ENCODE measurements around the gene FHL1. TPM values are rescaled to one million over a fixed set of nuclear protein-coding genes. Genes with fewer than 3 reads are reported as not detected.
"Not testable (repeated sequence)": the region's sequence is repeated elsewhere in the genome, so short reads cannot be mapped to it uniquely, and the experiment has no call there.

Gene FHL1
- 51.8 and 68.7 TPM in 2 replicates for total RNA-seq

- Histone ChIP-seq H3K4me2 (ENCODE audit: insufficient read depth, low read length) (peak within 1 kb of the TSS; percentile 68), H2AFZ (ENCODE audit: low read length) (peak within 1 kb of the TSS; percentile 27), H3K4me1 (ENCODE audit: insufficient read depth, low read length) (peaks cover 3% of the 10 kb centered on the region), H3K79me2 (ENCODE audit: insufficient read depth, low read length) (no peaks in the 10 kb centered on the region), H3K27me3 (ENCODE audit: insufficient read depth, low read length) (peaks cover 3% of the 10 kb centered on the region), H3K27ac (ENCODE audit: low read depth, low read length) (no peak within 1 kb of the TSS), H3K4me3 (ENCODE audit: insufficient read depth, low read length) (peak within 1 kb of the TSS; percentile 72), H3K36me3 (ENCODE audit: insufficient read depth, low read length) (no peaks in the 10 kb centered on the region), H4K20me1 (ENCODE audit: insufficient read depth, low read length) (no peaks in the 10 kb centered on the region), H3K9me3 (ENCODE audit: low read depth, low read length) (no peaks in the 10 kb centered on the region)
- peak; percentile 91 for DNase-seq (ENCODE audit: insufficient read length, low spot score, missing footprints)
- TF ChIP-seq CTCF (IDR thresholded peaks at IDR 0.05; ENCODE audit: extremely low read depth, low read depth, low read length), result no peak
Observed at GRCh38 chrX:136147315-136147901, at the start of gene FHL1. FHL1 (plus strand) TSS chrX:136147533.

- DNase-seq (ENCODE audit: insufficient read length, low spot score, missing footprints), result no peak
- no peak overlapping the region for H3K4me2 ChIP-seq (ENCODE audit: insufficient read depth, low read length)
- no peak for TF ChIP-seq CTCF (IDR thresholded peaks at IDR 0.05; ENCODE audit: extremely low read depth, low read depth, low read length)
- no peaks in the 10 kb centered on the region for H3K4me1 ChIP-seq (ENCODE audit: insufficient read depth, low read length)
- no peak overlapping the region for H2AFZ ChIP-seq (ENCODE audit: low read length)
- no peaks in the 10 kb centered on the region for H3K36me3 ChIP-seq (ENCODE audit: insufficient read depth, low read length)
- H3K79me2 ChIP-seq (ENCODE audit: insufficient read depth, low read length), result no peaks in the 10 kb centered on the region
- no peaks in the 10 kb centered on the region for H3K9me3 ChIP-seq (ENCODE audit: low read depth, low read length)
- no peaks in the 10 kb centered on the region for H3K27me3 ChIP-seq (ENCODE audit: insufficient read depth, low read length)
- no peak overlapping the region for H3K4me3 ChIP-seq (ENCODE audit: insufficient read depth, low read length)
- H3K27ac ChIP-seq (ENCODE audit: low read depth, low read length), result no peak overlapping the region
- H4K20me1 ChIP-seq (ENCODE audit: insufficient read depth, low read length), result no peaks in the 10 kb centered on the region
Observed at GRCh38 chrX:136097871-136098805, 49.2 kb upstream of the FHL1 start.

GRCh38 chrX:136104936-136105335 lies 42.4 kb upstream of the FHL1 start:
- Histone ChIP-seq H3K4me3 (ENCODE audit: insufficient read depth, low read length) (no peak overlapping the region), H3K4me1 (ENCODE audit: insufficient read depth, low read length) (no peaks in the 10 kb centered on the region), H3K4me2 (ENCODE audit: insufficient read depth, low read length) (no peak overlapping the region), H3K27me3 (ENCODE audit: insufficient read depth, low read length) (no peaks in the 10 kb centered on the region), H4K20me1 (ENCODE audit: insufficient read depth, low read length) (no peaks in the 10 kb centered on the region), H3K36me3 (ENCODE audit: insufficient read depth, low read length) (no peaks in the 10 kb centered on the region), H3K9me3 (ENCODE audit: low read depth, low read length) (no peaks in the 10 kb centered on the region), H2AFZ (ENCODE audit: low read length) (no peak overlapping the region), H3K79me2 (ENCODE audit: insufficient read depth, low read length) (no peaks in the 10 kb centered on the region), H3K27ac (ENCODE audit: low read depth, low read length) (no peak overlapping the region)
- DNase-seq (ENCODE audit: insufficient read length, low spot score, missing footprints), result no peak
- TF ChIP-seq CTCF (IDR thresholded peaks at IDR 0.05; ENCODE audit: extremely low read depth, low read depth, low read length), result no peak

GRCh38 chrX:136106920-136107528 lies 40.3 kb upstream of the FHL1 start:
- no peaks in the 10 kb centered on the region for H3K27me3 ChIP-seq (ENCODE audit: insufficient read depth, low read length)
- no peaks in the 10 kb centered on the region for H3K79me2 ChIP-seq (ENCODE audit: insufficient read depth, low read length)
- no peak overlapping the region for H3K27ac ChIP-seq (ENCODE audit: low read depth, low read length)
- no peak for DNase-seq (ENCODE audit: insufficient read length, low spot score, missing footprints)
- no peak for TF ChIP-seq CTCF (IDR thresholded peaks at IDR 0.05; ENCODE audit: extremely low read depth, low read depth, low read length)
- no peaks in the 10 kb centered on the region for H3K4me1 ChIP-seq (ENCODE audit: insufficient read depth, low read length)
- no peaks in the 10 kb centered on the region for H3K9me3 ChIP-seq (ENCODE audit: low read depth, low read length)
- peak overlapping the region; percentile 26 for H3K4me3 ChIP-seq (ENCODE audit: insufficient read depth, low read length)
- peak overlapping the region; percentile 39 for H2AFZ ChIP-seq (ENCODE audit: low read length)
- H3K36me3 ChIP-seq (ENCODE audit: insufficient read depth, low read length), result no peaks in the 10 kb centered on the region
- H4K20me1 ChIP-seq (ENCODE audit: insufficient read depth, low read length), result no peaks in the 10 kb centered on the region
- peak overlapping the region; percentile 61 for H3K4me2 ChIP-seq (ENCODE audit: insufficient read depth, low read length)

GRCh38 chrX:136108905-136109304 lies 38.4 kb upstream of the FHL1 start:
- not testable (repeated sequence) for H3K36me3 ChIP-seq (ENCODE audit: insufficient read depth, low read length); H3K4me2 ChIP-seq (ENCODE audit: insufficient read depth, low read length); H3K27me3 ChIP-seq (ENCODE audit: insufficient read depth, low read length); H4K20me1 ChIP-seq (ENCODE audit: insufficient read depth, low read length); H3K79me2 ChIP-seq (ENCODE audit: insufficient read depth, low read length); H3K4me3 ChIP-seq (ENCODE audit: insufficient read depth, low read length); DNase-seq (ENCODE audit: insufficient read length, low spot score, missing footprints); H3K9me3 ChIP-seq (ENCODE audit: low read depth, low read length); H3K27ac ChIP-seq (ENCODE audit: low read depth, low read length); H2AFZ ChIP-seq (ENCODE audit: low read length); H3K4me1 ChIP-seq (ENCODE audit: insufficient read depth, low read length)

Data from osteoblast (primary cell).